ENCODE measurements around the gene WSB1. TPM values are rescaled to one million over a fixed set of nuclear protein-coding genes. Genes with fewer than 3 reads are reported as not detected.

WSB1 gene
- total and polyA plus RNA-seq, 4 donors: 26.6 to 86.2 (median 45.8) TPM

DNA sequence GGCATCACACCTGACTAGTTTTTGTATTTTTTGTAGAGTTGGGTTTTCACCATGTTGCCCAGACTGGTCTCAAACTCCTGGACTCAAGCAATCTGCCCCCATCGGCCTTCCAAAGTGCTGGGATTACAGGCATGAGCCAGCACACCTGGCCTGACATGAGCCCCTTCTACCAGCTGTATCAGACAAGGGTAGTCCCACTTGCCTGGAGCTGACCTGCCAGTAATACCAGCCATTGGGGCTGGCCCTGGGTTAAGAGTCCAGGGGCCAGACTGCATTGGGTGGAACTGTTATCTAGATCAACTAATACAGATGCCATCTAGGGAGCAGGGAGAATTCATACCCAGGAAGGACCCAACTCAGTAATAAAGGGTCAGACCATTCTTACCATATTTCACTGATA, 28.1 kb downstream of the WSB1 start:
- Histone ChIP-seq H3K27ac (ENCODE audit: low read depth in 1 of 2, low read length in 2 of 2) (no peak overlapping the region), H3K9me3 (ENCODE audit: control insufficient read depth in 4 of 4, low read length in 3 of 4) (no peaks in the 10 kb centered on the region), H3K27me3 (ENCODE audit: control insufficient read depth in 4 of 4, insufficient read depth in 4 of 4, low read length in 3 of 4) (no peaks in the 10 kb centered on the region), H3K4me1 (ENCODE audit: control insufficient read depth in 4 of 4, insufficient read depth in 4 of 4, low read length in 3 of 4) (peaks cover 0 to 10% (median 5%) of the 10 kb centered on the region in 4 donors), H3K9ac (ENCODE audit: low read depth in 1 of 2, low read length in 2 of 2) (no peak overlapping the region), H3K4me3 (ENCODE audit: low read depth in 1 of 3, low read length in 3 of 3) (no peak overlapping the region), H3K36me3 (ENCODE audit: control insufficient read depth in 4 of 4, insufficient read depth in 3 of 4, low read depth in 1 of 4, low read length in 3 of 4) (peaks cover 0 to 2% (median under 1%) of the 10 kb centered on the region in 4 donors)
- 89% methylated on average over 1 of the region's 1 CpG for WGBS
- TF ChIP-seq HNF4G (IDR thresholded peaks at IDR 0.05): no peak
- no peak for TF ChIP-seq FOXA2 (IDR thresholded peaks at IDR 0.05)
- TF ChIP-seq, protein P1, sequence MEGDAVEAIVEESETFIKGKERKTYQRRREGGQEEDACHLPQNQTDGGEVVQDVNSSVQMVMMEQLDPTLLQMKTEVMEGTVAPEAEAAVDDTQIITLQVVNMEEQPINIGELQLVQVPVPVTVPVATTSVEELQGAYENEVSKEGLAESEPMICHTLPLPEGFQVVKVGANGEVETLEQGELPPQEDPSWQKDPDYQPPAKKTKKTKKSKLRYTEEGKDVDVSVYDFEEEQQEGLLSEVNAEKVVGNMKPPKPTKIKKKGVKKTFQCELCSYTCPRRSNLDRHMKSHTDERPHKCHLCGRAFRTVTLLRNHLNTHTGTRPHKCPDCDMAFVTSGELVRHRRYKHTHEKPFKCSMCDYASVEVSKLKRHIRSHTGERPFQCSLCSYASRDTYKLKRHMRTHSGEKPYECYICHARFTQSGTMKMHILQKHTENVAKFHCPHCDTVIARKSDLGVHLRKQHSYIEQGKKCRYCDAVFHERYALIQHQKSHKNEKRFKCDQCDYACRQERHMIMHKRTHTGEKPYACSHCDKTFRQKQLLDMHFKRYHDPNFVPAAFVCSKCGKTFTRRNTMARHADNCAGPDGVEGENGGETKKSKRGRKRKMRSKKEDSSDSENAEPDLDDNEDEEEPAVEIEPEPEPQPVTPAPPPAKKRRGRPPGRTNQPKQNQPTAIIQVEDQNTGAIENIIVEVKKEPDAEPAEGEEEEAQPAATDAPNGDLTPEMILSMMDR (IDR thresholded peaks at IDR 0.05; ENCODE audit: low read depth, low read length, missing input control): no peak
- TF ChIP-seq NR2F2 (IDR thresholded peaks at IDR 0.05): no peak
- TF ChIP-seq JUND (IDR thresholded peaks at IDR 0.05): no peak
- no peak for TF ChIP-seq SP1 (IDR thresholded peaks at IDR 0.05)
- TF ChIP-seq HNF4A (conservative IDR thresholded peaks at IDR 0.05): no peak
- no peak for TF ChIP-seq EGR1 (IDR thresholded peaks at IDR 0.05; ENCODE audit: low read depth in 2 of 2)
- TF ChIP-seq, protein P2, sequence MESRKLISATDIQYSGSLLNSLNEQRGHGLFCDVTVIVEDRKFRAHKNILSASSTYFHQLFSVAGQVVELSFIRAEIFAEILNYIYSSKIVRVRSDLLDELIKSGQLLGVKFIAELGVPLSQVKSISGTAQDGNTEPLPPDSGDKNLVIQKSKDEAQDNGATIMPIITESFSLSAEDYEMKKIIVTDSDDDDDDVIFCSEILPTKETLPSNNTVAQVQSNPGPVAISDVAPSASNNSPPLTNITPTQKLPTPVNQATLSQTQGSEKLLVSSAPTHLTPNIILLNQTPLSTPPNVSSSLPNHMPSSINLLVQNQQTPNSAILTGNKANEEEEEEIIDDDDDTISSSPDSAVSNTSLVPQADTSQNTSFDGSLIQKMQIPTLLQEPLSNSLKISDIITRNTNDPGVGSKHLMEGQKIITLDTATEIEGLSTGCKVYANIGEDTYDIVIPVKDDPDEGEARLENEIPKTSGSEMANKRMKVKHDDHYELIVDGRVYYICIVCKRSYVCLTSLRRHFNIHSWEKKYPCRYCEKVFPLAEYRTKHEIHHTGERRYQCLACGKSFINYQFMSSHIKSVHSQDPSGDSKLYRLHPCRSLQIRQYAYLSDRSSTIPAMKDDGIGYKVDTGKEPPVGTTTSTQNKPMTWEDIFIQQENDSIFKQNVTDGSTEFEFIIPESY (IDR thresholded peaks at IDR 0.05): no peak
- TF ChIP-seq FOXA1 (IDR thresholded peaks at IDR 0.05): no peak
- TF ChIP-seq, protein P3, sequence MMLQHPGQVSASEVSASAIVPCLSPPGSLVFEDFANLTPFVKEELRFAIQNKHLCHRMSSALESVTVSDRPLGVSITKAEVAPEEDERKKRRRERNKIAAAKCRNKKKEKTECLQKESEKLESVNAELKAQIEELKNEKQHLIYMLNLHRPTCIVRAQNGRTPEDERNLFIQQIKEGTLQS (IDR thresholded peaks at IDR 0.05): no peak
- no peak for TF ChIP-seq TAF1 (conservative IDR thresholded peaks at IDR 0.05)
- TF ChIP-seq GABPA (IDR thresholded peaks at IDR 0.05 in 1 of 2, conservative IDR thresholded peaks at IDR 0.05 in 1 of 2): no peak
- no peak for TF ChIP-seq RAD21 (IDR thresholded peaks at IDR 0.05)
- TF ChIP-seq, protein P4, sequence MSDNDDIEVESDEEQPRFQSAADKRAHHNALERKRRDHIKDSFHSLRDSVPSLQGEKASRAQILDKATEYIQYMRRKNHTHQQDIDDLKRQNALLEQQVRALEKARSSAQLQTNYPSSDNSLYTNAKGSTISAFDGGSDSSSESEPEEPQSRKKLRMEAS (IDR thresholded peaks at IDR 0.05): no peak
- no peak for TF ChIP-seq YY1 (IDR thresholded peaks at IDR 0.05)
- TF ChIP-seq RXRA (IDR thresholded peaks at IDR 0.05): no peak
- DNase-seq (ENCODE audit: low spot score): no peak

DNA sequence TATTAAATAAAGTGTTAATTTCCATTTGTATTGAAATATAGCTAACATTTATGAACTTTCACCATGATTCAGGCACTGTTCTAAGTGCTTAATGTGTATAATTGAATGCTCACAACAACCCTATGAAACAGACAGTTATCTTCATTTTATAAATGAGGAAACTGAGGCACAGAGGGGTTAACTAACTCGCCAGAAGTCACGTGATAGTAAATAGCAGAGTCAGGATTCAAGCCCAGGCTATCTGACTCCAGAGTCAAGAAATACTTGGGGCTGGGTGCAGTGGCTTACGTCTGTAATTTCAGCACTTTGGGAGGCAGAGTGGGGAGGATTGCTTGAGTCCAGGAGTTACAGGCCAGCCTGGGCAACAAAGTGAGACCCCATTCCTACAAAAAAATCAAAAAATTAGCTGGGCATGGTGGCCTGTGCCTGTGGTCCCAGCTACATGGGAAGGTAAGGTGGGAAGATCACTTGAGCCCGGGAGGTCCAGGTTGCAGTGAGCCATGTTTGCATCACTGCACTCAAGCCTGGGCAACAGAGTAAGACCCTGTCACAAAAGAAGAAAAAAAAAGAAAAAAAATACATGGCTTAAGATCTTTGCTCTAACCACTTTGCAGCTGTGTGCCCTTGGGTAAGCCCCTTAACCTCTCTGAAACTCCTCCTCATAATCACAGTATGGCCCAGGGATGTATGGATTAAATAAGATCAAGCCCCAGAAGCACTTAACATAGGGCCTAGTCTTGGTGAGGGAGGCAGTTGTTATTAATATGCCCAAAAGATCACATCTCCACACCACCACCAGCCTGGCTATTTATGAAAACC, 29.0 kb downstream of the WSB1 start:
- DNase-seq (ENCODE audit: low spot score): no peak
- H3K9ac ChIP-seq (ENCODE audit: low read depth in 1 of 2, low read length in 2 of 2): no peak overlapping the region

More for the DNA sequence above, 29.0 kb downstream of the WSB1 start:
- Histone ChIP-seq H3K4me1 (ENCODE audit: control insufficient read depth in 4 of 4, insufficient read depth in 4 of 4, low read length in 3 of 4) (peaks cover 0 to 10% (median 5%) of the 10 kb centered on the region in 4 donors), H3K4me3 (ENCODE audit: low read depth in 1 of 3, low read length in 3 of 3) (no peak overlapping the region), H3K36me3 (ENCODE audit: control insufficient read depth in 4 of 4, insufficient read depth in 3 of 4, low read depth in 1 of 4, low read length in 3 of 4) (peaks cover 0 to 2% (median 0%) of the 10 kb centered on the region in 4 donors), H3K27me3 (ENCODE audit: control insufficient read depth in 4 of 4, insufficient read depth in 4 of 4, low read length in 3 of 4) (no peaks in the 10 kb centered on the region), H3K9me3 (ENCODE audit: control insufficient read depth in 4 of 4, low read length in 3 of 4) (no peaks in the 10 kb centered on the region), H3K27ac (ENCODE audit: low read depth in 1 of 2, low read length in 2 of 2) (no peak overlapping the region)
- TF ChIP-seq TAF1 (conservative IDR thresholded peaks at IDR 0.05): no peak
- TF ChIP-seq YY1 (IDR thresholded peaks at IDR 0.05): no peak
- no peak for TF ChIP-seq HNF4A (conservative IDR thresholded peaks at IDR 0.05)
- no peak for TF ChIP-seq HNF4G (IDR thresholded peaks at IDR 0.05)
- no peak for TF ChIP-seq FOXA2 (IDR thresholded peaks at IDR 0.05)
- TF ChIP-seq RXRA (IDR thresholded peaks at IDR 0.05): no peak
- TF ChIP-seq EGR1 (IDR thresholded peaks at IDR 0.05; ENCODE audit: low read depth in 2 of 2): no peak
- TF ChIP-seq, protein P2 (IDR thresholded peaks at IDR 0.05): no peak
- TF ChIP-seq GABPA (IDR thresholded peaks at IDR 0.05 in 1 of 2, conservative IDR thresholded peaks at IDR 0.05 in 1 of 2): no peak
- TF ChIP-seq, protein P4 (IDR thresholded peaks at IDR 0.05): no peak
- 70% methylated on average over 4 of the region's 4 CpGs for WGBS

Data from liver (tissue), 9 donors.